Measurements from ENCODE around the gene KIF1C. TPM values are rescaled to one million over a fixed set of nuclear protein-coding genes. Genes with fewer than 3 reads are reported as not detected.

KIF1C gene
- total RNA-seq, 4 donors from 2014 or later, result 91.4 to 141 (median 116) TPM

GRCh38 chr17:4982305-4982704 is 15.4 kb upstream of the KIF1C start:
- DNase-seq, result no peak
- Histone ChIP-seq H3K27ac (no peak overlapping the region), H3K4me1 (peaks cover 0 to 23% (median 9%) of the 10 kb centered on the region in 4 donors), H3K4me3 (no peak overlapping the region), H3K9me3 (no peaks in the 10 kb centered on the region), H3K27me3 (no peaks in the 10 kb centered on the region), H3K36me3 (peaks cover 0 to 65% (median 0%) of the 10 kb centered on the region in 3 donors)
- no peak for TF ChIP-seq CTCF (IDR thresholded peaks at IDR 0.05)
- no peak for TF ChIP-seq POLR2A (IDR thresholded peaks at IDR 0.05)

GRCh38 chr17:4986403-4986802 is 11.3 kb upstream of the KIF1C start:
- peak overlapping the region; percentile 76 to 97 (median 89) for H3K4me3 ChIP-seq
- TF ChIP-seq POLR2A (IDR thresholded peaks at IDR 0.05) (no peak), CTCF (IDR thresholded peaks at IDR 0.05) (no peak)
- peaks cover 0 to 25% (median 14%) of the 10 kb centered on the region in 4 donors for H3K4me1 ChIP-seq
- peak overlapping the region; percentile 90 to 98 (median 93) for H3K27ac ChIP-seq
- DNase-seq, result no peak
- H3K9me3 ChIP-seq, result no peaks in the 10 kb centered on the region
- no peaks in the 10 kb centered on the region for H3K27me3 ChIP-seq
- H3K36me3 ChIP-seq, result peaks cover 0 to 27% (median 0%) of the 10 kb centered on the region in 3 donors

- Histone ChIP-seq H3K9me3 (no peaks in the 10 kb centered on the region), H3K4me3 (peak within 1 kb of the TSS; percentile 76 to 97 (median 89)), H3K27ac (peak within 1 kb of the TSS; percentile 90 to 98 (median 93)), H3K36me3 (peaks cover 0 to 20% (median 0%) of the 10 kb centered on the region in 3 donors), H3K27me3 (no peaks in the 10 kb centered on the region), H3K4me1 (peaks cover 0 to 25% (median 14%) of the 10 kb centered on the region in 4 donors)
- peak; percentile 68 to 73 for TF ChIP-seq POLR2A (IDR thresholded peaks at IDR 0.05)
- TF ChIP-seq CTCF (IDR thresholded peaks at IDR 0.05), result peak; percentile 65 to 86 (median 76)
- DNase-seq, result peak; percentile 92 to 96 (median 94)
These were observed 10.6 kb upstream of the KIF1C start, which contains the start of gene CAMTA2 for GRCh38 chr17:4986951-4987766. CAMTA2 (minus strand) TSS chr17:4987675; CDS start chr17:4986222, 1,453 bp downstream.

- peak overlapping the region; percentile 76 to 97 (median 89) for H3K4me3 ChIP-seq
These were observed 9.8 kb upstream of the KIF1C start for GRCh38 chr17:4987767-4988567.

More at GRCh38 chr17:4987767-4988567, 9.8 kb upstream of the KIF1C start:
- H3K9me3 ChIP-seq, result no peaks in the 10 kb centered on the region
- TF ChIP-seq CTCF (IDR thresholded peaks at IDR 0.05), result no peak
- H3K27ac ChIP-seq, result peak overlapping the region; percentile 90 to 98 (median 93)
- H3K36me3 ChIP-seq, result peaks cover 0 to 12% (median 0%) of the 10 kb centered on the region in 3 donors
- DNase-seq, result no peak
- H3K27me3 ChIP-seq, result no peaks in the 10 kb centered on the region
- H3K4me1 ChIP-seq, result peaks cover 0 to 25% (median 14%) of the 10 kb centered on the region in 4 donors
